ENCODE measurements around the gene SBF1.

SBF1 gene

DNA sequence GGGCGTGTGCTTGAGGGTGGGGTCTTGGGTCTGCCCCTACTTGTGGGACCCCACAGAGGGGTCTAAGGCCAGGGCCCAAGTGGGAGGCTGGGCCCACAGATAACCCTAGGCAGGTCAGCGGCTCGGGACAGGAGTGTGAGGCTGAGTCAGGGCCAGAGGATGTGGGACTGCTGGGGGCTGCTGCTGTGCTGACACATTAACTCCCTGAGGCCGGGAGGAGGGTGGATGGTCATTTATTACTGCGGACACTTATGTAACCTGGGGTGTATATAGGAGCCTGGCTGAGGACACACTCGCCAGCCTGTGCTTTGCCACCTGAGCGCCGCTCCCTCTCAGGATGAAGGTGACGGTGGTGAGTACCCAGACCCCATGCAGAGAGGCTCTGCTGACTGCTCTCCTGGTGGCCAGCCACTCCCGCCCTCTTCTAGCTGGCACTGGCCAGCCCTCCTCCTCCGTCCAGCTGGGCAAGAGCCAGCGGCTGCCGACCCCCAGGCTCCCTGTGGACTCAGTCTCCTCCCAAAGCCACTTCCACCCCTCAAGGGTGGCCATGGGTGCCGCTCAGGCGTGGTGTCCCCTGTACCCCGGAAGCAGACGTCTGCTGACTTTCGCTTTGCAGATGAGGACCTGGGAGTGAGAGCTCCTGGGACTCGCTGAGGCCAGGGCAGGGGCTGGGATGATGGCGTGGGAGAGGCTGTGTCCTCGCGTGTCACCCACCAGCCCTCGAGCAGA lies 11.9 kb upstream of the SBF1 start, which contains the start of gene MIOX:
Gene MIOX (plus strand): TSS at position 299 of the 729 bp plus-strand sequence. CDS start 39 bp downstream, at position 338.
- DNase-seq (ENCODE audit: low read depth in 2 of 2) = no peak

DNA sequence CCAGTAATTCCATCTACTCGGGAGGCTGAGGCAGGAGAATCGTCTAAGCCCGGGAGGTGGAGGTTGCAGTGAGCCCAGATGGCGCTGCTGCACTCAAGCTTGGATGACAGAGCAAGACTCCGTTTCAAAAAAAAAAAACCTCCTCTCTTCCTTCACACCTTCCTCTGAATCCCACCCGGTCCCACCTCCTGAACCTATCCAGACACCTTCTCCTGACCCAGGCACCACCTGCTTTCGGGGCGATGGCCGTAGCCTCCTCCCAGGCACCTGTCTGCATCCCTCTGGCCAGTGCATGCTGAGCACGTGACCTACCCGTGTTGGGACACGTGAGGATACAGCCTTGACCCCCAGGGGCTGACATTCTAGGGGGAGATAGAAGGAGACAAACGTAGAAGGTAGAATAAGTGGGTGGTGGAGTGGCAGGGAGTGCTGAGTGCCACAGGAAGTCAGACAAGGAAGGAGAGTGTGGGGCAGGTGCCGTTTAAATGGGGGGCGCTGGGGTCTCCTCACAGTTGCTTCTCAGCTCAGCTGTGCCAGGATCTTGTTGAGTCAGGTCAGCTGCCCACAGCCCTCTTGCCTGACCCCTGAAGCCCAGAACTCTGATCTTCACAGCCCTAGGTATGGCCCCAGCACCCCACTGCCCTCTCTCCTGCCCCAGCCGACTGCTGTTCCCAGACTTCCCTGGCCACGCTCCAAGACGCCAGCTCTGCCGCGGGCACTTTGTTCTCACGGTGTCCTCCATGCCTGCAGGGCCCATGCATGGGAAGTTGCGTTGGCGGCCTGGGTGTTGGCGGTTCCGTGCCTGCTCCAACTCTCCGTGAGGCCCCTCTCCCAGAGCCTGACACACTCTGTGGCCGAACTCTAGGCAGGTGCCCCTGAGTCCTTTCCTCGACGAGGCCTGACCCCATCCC lies 10.6 kb upstream of the SBF1 start:
- DNase-seq (ENCODE audit: low read depth in 2 of 2) = no peak

DNA sequence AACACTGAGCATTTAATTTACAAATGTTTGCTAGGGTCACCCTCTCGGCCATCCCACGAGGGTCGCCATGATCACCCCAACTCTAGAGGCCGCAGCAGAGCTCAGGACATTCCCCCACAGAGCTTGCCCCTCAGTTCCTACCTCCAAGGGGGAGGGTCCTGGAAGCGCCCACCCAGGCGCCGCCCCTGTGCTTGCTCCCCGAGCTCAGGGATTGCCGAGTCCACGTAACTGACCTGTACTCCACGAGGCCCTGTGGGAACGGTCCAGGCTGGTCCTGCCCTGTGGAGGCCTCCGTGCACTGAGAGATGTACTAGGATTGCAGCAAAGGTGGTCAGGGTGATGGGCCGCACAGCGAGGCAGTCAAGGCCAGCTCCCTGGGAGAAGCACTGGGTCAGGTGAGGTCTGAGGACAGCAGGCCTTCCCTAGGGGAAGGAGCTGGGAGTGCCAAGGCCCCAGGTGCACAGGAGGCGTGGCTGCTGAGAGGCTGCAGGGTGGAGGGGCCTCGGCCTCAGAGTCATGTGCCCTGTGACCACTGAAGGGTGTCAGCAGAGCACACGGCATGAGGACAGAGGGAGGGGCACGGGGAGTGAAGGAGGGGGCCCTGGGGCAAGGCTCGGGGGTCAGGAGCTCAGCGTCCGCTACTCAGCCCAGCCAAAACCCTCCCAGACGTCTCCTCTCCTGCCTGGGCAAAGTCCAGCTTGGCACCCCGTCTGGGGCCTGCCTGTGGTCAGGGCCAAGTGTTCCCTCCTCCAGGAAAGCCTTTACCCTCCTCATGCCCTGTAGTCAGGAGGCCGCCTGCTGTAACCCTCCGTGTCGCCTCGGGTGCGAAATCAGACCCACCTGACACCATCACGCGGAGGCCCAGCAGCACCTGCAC lies 9.4 kb upstream of the SBF1 start:
- DNase-seq (ENCODE audit: low read depth in 2 of 2) = no peak

DNA sequence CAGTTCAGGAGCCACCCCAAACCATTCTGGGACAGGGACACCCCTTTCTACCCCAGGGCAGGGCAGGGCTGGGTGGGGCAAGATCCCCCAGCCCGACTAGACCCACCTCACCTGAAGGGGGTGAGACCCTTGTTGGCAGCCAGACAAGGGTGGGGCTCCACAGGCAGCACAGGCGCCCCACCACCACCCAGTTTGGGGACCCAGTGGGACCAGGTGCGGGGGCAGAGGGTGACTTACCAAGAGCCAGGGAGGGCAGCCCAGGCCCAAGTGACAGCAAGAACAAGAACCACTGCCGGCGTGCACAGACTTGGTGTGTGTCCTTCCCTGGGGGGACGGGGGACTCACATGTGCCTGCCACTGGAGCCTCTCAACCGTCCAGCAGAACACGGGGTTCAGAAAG lies 8.7 kb upstream of the SBF1 start:
- no peak for DNase-seq (ENCODE audit: low read depth in 2 of 2)

DNA sequence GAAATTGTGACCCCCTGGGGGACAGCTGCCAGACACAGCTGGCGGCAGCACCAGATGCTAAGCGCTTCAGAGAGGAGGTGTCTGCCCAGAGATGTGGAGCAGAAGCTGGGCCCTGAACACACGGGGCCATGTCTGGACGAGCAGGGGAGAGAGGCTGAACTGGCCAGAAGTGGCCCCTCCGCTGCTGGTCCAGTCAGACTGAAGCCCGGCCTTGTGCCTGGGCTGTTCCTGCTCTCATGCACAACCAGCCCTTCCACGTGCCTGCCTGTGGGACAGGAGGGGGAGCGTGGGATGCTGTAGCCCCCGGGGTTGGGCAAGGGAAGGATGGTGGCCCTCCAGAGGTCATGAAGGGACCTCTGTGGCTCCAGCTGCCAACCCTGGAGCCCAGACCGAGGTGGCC lies 8.3 kb upstream of the SBF1 start:
- DNase-seq (ENCODE audit: low read depth in 2 of 2) = no peak

DNA sequence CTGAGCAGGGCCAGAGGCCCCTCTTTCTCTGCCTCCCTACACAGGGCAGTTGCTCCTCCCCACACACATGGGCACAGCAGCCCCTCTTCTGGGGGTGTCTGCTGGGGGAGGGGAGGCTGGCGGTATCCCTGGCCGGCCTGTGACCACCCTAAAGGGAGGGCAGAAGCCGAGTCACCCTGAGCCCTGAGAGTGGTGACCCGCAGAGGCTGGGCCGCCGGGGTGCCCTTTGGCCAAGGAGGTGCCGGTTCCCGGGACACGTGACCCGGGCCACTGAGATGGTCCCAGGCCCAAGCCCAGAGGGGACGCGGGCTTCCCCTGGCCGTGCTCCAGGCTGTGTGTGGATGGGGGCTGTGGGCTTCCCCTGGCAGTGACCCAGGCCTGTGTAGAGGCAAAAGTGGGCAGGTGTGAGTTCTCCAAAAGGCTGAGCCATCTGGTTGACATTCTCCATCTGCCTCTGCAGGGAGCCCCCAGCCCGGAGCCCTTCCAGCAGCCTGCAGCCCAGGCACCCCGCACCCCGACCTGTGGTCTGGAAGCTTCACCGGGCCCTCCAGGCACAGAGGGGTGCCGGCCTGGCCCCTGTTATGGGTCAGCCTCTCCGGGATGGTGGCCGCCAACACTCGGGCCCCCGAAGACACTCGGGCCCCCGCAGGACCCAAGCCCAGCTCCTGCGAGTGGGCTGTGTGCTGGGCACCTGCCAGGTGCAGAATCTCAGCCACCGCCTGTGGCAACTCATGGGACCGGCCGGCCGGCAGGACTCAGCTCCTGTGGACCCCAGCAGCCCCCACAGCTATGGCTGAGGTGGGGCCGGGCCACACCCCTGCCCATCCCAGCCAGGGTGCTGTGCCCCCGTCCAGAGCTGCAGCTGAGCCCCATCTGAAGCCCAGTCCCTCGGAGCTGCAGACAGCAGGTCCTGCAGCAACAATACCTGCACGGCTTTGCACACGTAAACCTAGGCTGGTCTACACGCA lies 7.6 kb upstream of the SBF1 start:
- no peak for DNase-seq (ENCODE audit: low read depth in 2 of 2)

DNA sequence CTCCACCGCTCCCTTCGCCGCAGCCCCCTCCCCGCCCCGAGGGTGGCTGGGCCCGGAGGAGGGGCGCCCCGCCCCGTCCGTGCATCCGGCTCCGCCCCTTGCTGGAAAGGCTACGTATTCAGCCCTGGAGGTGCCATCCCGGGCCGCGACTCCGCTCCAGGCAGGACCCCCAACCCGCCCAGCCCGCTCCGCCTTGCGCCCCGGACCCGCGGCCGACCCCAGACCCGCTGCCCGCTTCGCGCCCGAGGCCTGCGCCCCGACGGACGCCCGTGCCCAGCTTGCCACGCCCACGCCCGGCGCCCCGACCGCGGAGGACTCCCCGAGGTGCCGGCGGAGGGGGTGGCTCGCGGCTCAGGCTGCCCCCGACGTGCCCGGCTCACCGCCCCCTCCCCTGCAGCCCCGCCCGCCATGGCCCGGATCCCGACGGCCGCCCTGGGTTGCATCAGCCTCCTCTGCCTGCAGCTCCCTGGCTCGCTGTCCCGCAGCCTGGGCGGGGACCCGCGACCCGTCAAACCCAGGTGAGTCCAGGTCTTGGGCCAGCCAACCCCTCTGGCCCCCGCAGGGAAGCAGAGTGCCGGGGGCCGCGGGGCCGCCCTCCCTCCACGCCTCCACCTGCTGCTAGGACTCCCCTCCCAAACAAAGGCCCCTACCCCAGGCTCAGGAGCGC lies 6.7 kb upstream of the SBF1 start, which contains the start of gene ADM2:
Gene ADM2 (plus strand): TSS at position 104 of the 667 bp plus-strand sequence. CDS start 305 bp downstream, at position 409.
- DNase-seq (ENCODE audit: low read depth in 2 of 2) = peak; percentile 25 to 40

DNA sequence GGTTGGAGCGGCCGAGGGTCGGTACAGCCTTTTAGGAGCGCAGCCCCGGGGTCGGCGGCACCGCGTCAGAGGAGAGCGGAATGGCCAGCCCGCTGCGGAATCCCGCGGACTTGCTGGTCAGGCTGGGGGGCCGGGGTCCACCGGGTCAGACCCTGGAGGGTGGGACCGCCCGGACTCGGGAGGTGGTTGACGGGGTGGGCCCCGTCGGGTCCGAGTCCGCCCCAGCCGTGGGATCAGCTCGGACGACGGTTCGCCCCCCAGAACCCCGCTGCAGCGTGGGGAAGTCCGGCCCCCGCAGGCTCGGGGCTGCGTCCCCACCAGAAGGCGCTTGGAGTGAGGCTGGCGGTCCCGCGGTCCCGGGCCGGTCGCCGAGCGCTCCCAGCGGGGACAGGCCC lies 6.2 kb upstream of the SBF1 start:
- no peak for DNase-seq (ENCODE audit: low read depth in 2 of 2)

DNA sequence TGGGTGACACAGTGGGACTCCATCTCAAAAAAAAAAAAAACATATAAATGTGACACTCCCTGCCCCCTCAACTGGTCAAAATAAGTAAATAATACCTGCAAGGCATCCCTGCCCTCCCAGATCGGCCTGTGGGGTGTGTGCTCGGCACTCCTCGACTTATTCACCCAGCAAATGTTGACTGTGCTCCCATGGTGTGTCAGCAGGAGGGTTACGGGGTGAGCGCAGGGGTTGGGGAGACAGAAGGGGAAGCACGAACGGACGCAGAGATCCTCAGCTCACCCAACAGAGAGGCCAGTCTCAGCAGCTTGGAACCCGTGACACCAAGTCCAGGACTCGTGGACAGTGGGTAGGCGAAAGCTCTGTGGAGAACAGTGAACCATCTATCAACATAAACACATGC lies 4.9 kb upstream of the SBF1 start:
- no peak for DNase-seq (ENCODE audit: low read depth in 2 of 2)

DNA sequence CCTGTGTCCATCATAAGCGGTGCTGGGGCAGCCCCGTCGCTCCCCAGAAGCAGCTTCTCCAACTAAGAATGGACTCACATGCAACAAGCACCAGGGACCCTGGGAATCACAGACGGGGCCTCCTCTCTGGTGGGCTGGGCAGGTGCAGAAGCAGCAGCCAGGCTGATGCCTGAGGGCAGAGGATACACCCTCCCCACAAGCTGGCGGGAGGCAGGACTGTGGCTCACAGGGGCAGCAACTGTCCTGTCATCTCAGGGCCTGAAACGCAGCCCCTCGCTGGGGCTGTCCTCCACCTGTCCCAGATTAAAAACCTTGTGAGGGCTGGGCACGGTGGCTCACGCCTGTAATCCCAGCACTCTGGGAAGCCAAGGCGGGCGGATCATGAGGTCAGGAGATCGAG lies 3.1 kb upstream of the SBF1 start:
- no peak for DNase-seq (ENCODE audit: low read depth in 2 of 2)

DNA sequence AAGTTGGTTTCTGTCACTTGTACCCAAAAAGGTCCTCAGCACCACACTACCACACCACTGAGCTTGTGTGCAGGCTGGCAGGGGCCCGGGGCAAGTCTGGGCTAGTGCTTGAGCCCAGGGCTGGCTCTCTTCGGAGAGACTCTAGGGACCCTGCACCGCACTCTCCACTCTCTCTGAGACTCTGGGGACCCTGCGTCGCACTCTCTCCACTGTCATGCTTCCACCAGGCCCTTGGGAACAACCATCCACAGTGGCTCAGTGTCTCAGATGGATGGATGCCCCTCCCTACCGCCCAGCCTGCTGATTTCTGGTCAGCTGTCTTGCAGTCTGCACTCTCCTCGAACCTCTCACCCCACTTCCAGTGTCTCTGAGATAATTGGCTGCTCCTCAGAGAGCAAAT lies 2.0 kb upstream of the SBF1 start:
- no peak for DNase-seq (ENCODE audit: low read depth in 2 of 2)

DNA sequence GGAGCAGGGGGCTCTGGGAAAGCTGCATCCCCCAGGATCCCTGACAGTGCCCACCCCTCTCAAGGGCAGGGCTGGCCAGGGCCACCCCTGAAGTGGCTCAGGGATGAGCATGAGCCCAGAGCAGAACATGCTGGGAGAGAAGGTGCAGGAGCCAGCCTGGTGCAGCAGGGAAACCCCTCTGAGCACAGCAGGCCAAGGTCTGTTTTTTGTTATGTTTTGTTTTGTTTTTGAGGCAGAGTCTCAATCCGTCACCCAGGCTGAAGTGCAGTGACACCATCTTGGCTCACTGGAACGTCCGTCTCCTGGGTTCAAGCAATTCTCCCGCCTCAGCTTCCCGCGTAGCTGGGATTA lies 792 bp upstream of the SBF1 start:
- no peak for DNase-seq (ENCODE audit: low read depth in 2 of 2)

DNA sequence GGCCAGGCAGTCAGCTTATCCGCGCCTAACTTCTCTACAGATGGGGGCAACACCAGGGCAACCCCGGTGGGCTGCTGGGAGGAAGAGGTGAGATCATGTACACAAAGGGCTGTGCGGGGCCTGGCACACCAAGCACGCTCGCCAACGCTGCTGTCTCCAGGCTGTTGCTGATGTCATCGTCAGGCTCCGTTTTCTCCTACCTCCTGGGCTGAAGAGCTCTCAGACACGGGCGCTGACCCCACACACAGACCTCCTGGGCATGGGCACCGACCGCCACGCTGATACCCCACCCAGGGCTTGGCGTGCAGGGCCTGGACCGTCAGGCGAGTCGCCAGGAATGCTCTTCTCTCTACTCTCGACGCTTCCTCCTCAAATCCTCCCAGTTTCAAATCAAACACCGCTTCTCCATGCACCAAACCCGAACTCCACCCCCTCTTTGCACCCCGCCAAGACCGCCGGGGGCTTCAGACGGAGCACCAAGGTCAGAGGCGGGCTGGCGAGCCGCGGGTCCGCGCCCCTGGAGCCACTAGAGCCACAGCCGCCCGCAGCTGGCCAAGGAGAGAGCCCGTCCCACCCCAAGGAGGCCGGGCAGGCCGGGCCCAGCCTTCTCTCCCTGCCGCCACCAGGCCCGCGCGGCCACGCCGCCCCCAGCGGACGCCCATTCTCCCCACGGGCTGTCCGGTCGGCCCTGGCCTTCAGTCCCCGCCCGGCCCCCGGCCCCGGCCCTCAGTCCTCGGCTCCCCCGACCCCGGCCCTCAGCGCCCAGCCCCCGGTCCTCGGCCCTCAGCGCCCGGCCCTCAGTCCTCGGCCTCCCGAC lies 772 bp downstream of the SBF1 start:
- DNase-seq (ENCODE audit: low read depth in 2 of 2) = no peak

DNA sequence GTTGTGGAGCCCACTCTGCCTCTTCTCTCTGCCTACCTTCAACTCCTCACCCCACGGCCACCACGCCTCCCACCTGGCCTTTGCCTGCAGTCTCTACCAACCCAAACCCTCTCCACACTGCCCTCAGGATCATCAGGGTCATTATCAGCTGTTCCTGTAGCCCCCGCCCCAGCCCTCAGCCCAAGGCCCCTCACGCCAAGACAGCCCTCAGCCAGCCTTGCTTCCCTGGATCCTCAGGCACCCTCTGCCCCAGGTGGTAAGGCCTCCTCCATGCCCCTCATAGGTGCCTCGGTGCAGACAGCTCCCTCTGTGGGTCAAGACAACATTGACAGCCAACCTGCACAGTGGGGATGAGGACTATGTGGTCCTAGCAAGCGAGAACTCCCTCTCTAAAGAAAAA lies 1.7 kb downstream of the SBF1 start:
- DNase-seq (ENCODE audit: low read depth in 2 of 2) = peak in 1 of 2 donors; percentile 30

DNA sequence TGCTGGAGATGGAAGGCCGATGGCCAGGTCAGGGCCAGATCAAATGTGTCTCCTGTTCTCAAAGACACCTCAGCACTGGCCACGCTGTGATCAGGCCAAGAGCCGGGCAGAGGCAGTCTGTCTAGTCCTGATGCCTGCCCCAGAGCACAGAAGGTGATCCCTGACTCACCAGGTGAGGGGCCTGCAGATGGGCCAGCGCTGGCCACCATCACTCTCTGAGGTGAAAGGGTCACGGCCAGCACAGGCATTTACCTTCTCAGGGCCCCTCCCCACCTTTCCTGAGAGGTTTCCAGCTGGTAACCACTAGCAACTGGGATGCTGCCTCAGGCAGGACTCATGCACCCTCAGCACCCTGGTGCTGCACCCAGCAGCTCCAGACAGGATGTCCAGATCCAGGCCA lies 2.9 kb downstream of the SBF1 start:
- DNase-seq (ENCODE audit: low read depth in 2 of 2) = no peak

DNA sequence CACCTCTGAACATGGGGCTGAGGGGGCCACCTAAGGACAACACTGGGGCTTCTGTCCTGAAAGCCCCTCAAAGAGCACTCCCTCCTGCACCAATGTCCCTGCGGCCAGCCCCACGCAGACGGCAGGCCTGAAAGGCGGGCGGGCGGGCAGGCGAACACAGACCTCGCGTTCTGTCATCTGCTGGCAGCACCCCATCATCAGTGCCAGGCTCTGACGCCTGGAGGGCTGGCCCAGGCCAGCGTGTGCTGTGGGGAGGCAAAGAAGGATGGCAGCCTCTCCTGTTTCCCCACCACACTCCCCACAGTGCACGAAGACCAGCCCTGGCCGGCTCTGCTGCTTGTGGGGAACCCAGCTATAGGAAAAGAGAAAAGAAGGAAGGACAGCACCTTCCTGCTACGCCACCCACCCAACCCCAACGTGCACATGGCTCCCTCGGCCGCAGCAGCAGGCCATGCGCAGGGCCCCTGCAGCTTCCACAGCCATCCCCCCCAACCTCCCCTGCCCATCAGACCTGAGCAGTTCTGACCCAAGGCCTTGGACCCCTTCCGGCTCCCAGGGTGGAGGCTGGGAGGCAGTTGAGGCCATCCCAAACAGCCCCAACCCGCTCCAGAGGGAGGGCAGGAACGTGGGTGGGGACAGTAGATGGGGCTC lies 3.5 kb downstream of the SBF1 start:
- DNase-seq (ENCODE audit: low read depth in 2 of 2) = no peak

DNA sequence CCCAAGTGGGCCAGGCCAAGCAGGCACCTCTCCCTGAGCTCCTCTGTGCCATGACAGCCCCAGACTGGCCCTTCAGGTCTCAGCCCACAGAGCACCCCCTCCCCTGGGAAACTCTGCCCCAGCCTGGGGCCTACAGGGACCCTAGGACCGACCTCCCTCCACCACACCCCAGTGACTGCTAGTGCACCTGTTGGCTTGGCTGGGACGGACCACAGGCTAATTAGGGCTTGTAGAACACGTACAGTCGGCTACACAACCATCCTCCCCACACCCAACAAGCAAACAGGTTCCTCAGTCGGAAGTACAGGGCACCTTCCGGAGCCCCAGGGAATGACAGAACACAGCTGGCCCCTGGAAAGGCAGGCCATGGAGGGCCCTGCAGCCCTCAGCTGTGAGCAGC lies 4.3 kb downstream of the SBF1 start:
- DNase-seq (ENCODE audit: low read depth in 2 of 2) = no peak

DNA sequence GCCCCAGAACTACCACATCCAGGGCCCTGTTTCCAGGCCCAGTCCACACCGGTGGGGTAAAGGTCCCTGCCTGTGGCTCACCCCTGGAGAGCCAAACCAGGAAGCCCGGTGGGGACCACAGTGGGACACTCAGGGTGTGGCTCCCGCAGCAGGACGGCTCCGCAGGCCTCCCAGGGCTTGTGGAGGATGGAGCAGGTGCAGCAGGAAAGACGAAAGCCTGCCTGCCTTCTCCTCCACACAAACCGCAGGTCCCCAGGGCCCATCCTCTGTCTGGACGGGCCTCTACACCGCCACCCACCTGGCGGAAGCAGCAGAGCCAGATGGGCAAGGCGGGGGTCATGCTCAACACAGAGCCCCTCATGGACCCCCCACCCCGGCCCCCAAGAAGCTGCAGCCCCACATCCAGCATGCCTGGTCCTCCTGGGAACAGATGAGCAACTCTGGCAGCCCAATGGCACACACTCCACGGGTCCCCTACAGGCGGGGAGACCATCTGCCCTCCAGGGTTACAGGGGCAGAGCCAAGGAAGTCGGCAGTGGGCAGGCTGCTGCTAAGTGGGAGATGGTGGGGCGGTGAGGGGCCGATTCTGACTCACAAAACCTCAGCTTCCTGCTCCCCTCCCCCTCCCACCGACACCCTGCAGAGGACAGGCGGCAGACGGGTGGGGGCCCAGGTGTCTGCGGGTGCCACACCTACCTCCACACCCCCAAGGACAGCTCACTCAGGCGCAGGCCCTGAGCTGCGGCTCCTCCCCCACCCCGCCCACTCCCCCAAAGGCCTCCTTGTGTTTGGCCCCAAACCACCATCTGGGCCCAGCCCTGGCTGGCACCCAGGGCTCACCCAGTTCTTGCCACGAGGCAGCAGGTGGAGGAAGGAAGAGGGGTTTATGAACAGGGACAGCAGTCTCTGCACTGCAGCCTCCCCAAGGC lies 5.2 kb downstream of the SBF1 start:
- DNase-seq (ENCODE audit: low read depth in 2 of 2) = peak; percentile 92 to 97
